ENCODE results near the gene IP6K3.

Gene IP6K3

GRCh38 chr6:33781131-33781975, 34.6 kb upstream of the IP6K3 start:
- Histone ChIP-seq H3K27me3 (replicated peaks; ENCODE audit: control insufficient read depth, insufficient read depth, low read length) (no peaks in the 10 kb centered on the region), H3K36me3 (ENCODE audit: control insufficient read depth, insufficient read depth, low read length) (peaks cover 48% of the 10 kb centered on the region), H3K4me3 (replicated peaks; ENCODE audit: low read depth, low read length) (no peak overlapping the region)
- TF ChIP-seq CTCF (IDR thresholded peaks at IDR 0.05; ENCODE audit: insufficient read depth, low read length, poor library complexity, severe bottlenecking) = no peak
- DNase-seq (ENCODE audit: extremely low read depth, insufficient read length) = no peak

GRCh38 chr6:33779895-33780294, 33.2 kb upstream of the IP6K3 start:
- H3K4me3 ChIP-seq (replicated peaks; ENCODE audit: low read depth, low read length) = no peak overlapping the region
- TF ChIP-seq CTCF (IDR thresholded peaks at IDR 0.05; ENCODE audit: insufficient read depth, low read length, poor library complexity, severe bottlenecking) = no peak
- H3K27me3 ChIP-seq (replicated peaks; ENCODE audit: control insufficient read depth, insufficient read depth, low read length) = no peaks in the 10 kb centered on the region
- H3K36me3 ChIP-seq (ENCODE audit: control insufficient read depth, insufficient read depth, low read length) = peaks cover 51% of the 10 kb centered on the region
- DNase-seq (ENCODE audit: extremely low read depth, insufficient read length) = no peak

DNA sequence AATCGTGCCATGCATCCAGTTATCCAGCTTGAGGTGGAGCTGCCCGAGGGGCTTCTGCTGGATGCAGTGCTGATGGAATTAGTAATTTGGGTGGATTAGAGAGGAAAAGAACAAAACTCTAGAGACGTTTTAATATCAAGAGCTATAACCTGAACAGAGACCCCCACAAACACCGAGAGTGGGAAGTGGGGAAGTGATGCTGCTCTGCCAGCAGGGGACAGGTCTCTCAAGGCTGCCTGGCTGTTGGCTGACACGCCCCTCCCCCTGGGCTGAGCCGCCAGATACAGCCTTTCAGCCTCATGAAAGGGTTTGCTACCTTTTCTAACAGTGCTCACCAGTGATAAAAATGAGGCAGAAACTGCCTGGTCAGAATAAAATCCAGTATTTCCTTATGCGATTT, 32.6 kb upstream of the IP6K3 start:
- Histone ChIP-seq H3K27me3 (replicated peaks; ENCODE audit: control insufficient read depth, insufficient read depth, low read length) (no peaks in the 10 kb centered on the region), H3K36me3 (ENCODE audit: control insufficient read depth, insufficient read depth, low read length) (peaks cover 50% of the 10 kb centered on the region), H3K4me3 (replicated peaks; ENCODE audit: low read depth, low read length) (no peak overlapping the region)
- no peak for DNase-seq (ENCODE audit: extremely low read depth, insufficient read length)
- no peak for TF ChIP-seq CTCF (IDR thresholded peaks at IDR 0.05; ENCODE audit: insufficient read depth, low read length, poor library complexity, severe bottlenecking)

- Histone ChIP-seq H3K4me3 (replicated peaks; ENCODE audit: low read depth, low read length) (no peak overlapping the region), H3K27me3 (replicated peaks; ENCODE audit: control insufficient read depth, insufficient read depth, low read length) (no peaks in the 10 kb centered on the region), H3K36me3 (ENCODE audit: control insufficient read depth, insufficient read depth, low read length) (peaks cover 47% of the 10 kb centered on the region)
- DNase-seq (ENCODE audit: extremely low read depth, insufficient read length) = no peak
- no peak for TF ChIP-seq CTCF (IDR thresholded peaks at IDR 0.05; ENCODE audit: insufficient read depth, low read length, poor library complexity, severe bottlenecking)
Observed at GRCh38 chr6:33778444-33779121, 31.9 kb upstream of the IP6K3 start.

GRCh38 chr6:33777398-33778388, 31.0 kb upstream of the IP6K3 start:
- Histone ChIP-seq H3K27me3 (replicated peaks; ENCODE audit: control insufficient read depth, insufficient read depth, low read length) (no peaks in the 10 kb centered on the region), H3K36me3 (ENCODE audit: control insufficient read depth, insufficient read depth, low read length) (peaks cover 45% of the 10 kb centered on the region), H3K4me3 (replicated peaks; ENCODE audit: low read depth, low read length) (no peak overlapping the region)
- DNase-seq (ENCODE audit: extremely low read depth, insufficient read length) = no peak
- no peak for TF ChIP-seq CTCF (IDR thresholded peaks at IDR 0.05; ENCODE audit: insufficient read depth, low read length, poor library complexity, severe bottlenecking)

Data from GM06990 (cell line).